WTC11 (cell line): ENCODE measurements around the gene ANKMY1.

Source experiments
- ATF2 ChIP-seq: sonication (generic); formaldehyde crosslinking; IDR thresholded peaks from 2 replicates; pipeline ENCODE4 v1.8.1; 2022; ENCODE audit warnings: low read depth, missing genetic modification reagents, borderline replicate concordance
- CTCF ChIP-seq: fragments of 200-600 bp; IDR thresholded peaks from 2 replicates; pipeline ENCODE4 v1.8.0; 2022; ENCODE audit warnings: antibody characterized with exemption
- HMGXB4 ChIP-seq: sonication (generic); formaldehyde crosslinking; IDR thresholded peaks from 2 replicates; pipeline ENCODE4 v1.8.1; 2023; ENCODE audit warnings: mild to moderate bottlenecking, moderate library complexity, missing genetic modification reagents
- JUN ChIP-seq: sonication (generic); formaldehyde crosslinking; IDR thresholded peaks from 2 replicates; pipeline ENCODE4 v1.8.0; 2023; ENCODE audit warnings: mild to moderate bottlenecking, missing genetic modification reagents
- MLX ChIP-seq: sonication (generic); formaldehyde crosslinking; IDR thresholded peaks from 2 replicates; pipeline ENCODE4 v1.8.1; 2023; ENCODE audit warnings: mild to moderate bottlenecking, missing genetic modification reagents, moderate library complexity
- TEAD1 ChIP-seq: sonication (generic); formaldehyde crosslinking; IDR thresholded peaks from 2 replicates; pipeline ENCODE4 v1.8.0; 2022; ENCODE audit warnings: mild to moderate bottlenecking, missing genetic modification reagents

- no peak for TF ChIP-seq ATF2
- TF ChIP-seq JUN, result no peak
- TF ChIP-seq HMGXB4 (CRISPR knock-in tag), result no peak
- no peak for TF ChIP-seq MLX (CRISPR knock-in tag)
- TF ChIP-seq CTCF, result no peak
- TF ChIP-seq TEAD1 (CRISPR knock-in tag), result no peak
These were observed 30.3 kb upstream of the ANKMY1 start for GRCh38 chr2:240588006-240588655.
